GM18870 (cell line): ENCODE results near the gene RFC2.

ENCODE experiments used
- ATAC-seq: cut with Tn5 transposase; IDR thresholded peaks from one replicate; pipeline ENCODE4 v1.9.1; 2021; ENCODE audit warnings: moderate library complexity; ENCODE audit not compliant: unreplicated experiment

The RFC2 gene

DNA sequence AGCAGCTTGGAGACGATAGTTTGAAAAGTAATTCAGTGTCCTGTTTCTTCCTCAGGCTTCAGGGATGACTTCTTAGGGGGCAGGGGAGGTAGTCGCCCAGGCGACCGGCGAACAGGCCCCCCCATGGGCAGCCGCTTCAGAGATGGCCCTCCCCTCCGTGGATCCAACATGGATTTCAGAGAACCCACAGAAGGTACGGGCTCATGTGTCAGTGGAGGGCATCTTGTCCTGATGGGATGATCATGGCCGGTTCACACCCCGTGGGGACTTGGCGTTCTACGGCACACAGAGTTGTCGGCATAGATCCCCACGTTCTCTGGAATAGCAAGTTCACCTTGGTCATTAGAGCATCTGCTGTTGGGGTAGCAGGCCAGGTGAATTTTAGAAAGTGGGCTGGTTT, 59.5 kb downstream of the RFC2 start:
- ATAC-seq = no peak

DNA sequence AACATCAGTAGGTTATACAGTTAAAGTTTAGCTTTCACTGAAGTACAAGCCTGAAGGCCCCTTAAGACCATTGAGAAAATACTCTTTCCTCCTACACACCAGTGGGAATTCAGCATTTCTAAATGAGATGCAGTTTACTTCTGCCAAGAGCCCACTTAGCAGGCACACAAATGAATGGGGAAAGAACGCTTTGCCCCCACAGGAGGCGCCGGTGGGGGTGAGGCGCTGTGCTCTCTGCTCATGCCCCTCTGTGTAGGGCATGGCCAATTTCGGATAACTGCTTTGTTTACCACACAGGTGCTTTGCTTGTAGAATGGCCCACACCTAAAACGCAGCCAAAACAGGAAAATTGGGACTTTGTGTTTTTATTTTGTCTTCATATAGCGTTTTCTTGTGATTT, 60.3 kb downstream of the RFC2 start:
- ATAC-seq = no peak

DNA sequence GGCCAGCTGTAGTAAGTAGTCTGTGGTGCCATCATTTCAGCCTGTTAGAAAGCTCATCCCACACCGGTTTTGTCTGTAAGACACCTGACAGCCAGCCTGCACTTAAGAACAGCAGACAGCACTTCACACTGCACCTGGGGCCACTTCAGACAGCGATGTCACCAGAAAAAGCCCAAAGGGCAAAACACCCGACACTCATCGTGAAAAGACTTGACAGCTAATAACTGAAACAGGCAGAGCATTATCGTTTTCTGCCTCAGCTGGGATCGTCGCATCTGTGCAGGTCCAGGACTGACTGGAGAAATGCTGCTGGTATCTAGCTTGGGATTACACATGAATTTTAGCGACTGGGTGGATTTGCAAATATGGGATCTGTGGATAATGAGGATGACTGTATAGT, 61.1 kb downstream of the RFC2 start:
- ATAC-seq = no peak

DNA sequence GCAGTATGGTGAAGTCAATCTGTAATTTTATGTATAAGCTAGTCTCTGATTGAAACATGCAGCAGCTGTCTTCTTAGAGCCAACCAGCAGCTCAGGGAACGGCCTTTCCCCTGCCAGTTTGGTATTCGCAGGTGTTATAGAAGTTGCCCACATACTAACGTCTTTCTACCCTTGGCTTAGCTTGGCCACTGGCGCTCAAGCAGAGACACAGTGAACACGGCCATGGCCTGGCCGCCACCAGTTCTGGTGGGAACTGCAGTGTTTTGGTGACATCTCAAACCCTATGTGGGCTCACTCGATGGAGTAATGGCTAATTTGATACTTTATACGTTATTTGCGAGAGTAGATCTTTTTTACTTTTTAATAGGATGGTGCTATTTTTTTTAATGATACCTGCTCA, 63.0 kb downstream of the RFC2 start:
- ATAC-seq = no peak

DNA sequence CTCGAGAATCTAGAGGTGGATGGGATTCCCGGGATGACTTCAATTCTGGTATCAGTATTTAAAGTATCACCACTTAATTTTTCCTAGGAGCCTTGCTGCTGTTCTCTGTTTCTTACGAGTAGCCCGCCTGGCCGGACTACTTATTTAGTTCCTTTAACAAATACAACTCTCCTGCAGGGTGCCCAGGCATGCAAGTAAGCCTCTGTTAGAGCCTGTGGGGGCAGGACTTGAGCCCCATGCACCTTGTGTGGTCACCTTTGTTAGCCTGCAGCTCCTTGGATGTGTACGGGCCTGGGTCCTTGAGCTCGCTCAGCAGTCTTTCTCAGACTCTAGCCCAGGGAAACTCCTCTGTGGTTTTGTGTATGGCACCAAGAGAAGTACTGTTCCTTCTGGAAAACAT, 63.9 kb downstream of the RFC2 start:
- no peak for ATAC-seq

DNA sequence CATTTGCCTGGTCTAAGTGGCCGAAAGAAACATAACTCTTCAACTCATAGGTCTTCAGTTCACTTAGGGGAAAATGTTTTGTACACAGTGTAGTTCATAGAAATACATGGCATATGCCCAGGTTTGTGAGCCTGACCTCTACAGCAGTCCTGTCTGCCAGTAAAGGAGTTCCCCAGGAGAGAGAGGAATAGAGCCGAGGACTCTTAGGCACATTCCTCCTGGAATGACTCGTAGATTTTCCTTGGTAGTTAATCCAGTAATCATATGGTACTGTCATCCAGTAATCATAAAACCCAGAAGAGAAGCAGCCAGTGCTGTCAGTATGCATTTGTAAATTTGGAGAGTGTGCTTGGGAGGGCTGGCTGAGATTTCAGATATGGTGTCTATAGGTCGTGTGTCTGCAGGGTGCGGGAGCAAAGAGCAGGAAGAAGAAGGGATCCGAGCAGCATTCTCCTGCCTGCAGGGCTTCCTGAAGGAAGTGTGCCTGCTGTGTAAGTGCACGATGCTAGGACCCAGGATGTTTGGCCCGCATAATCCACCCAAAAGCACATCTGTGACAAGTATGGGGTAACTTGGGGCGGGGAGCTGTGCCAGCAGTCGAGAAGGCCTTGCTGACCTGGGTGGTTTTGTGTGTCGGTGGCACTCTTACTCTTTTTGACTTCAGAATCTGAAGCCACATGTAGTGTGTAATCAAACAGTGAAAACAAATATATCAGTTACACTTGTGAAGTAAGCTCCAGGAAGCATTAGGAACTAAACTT, 66.1 kb downstream of the RFC2 start:
- ATAC-seq = no peak

DNA sequence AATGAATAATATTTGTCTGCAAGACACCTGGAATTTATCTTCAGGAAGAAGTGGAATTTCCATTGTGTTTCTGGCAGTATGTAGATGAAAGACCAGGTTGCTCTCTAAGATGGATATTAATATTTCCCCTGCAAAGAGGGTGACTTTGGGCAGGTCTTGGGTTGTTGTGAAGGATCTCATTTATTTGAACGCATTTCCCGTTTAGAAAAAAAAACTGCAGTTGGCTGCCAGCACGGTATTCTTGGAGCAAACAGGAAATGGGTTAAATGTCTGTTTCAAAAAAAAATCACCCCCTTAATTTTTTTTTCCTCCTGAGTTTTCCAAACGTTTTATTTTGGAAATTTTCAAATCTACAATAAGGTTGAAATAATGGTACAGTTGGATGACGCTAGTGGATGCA, 68.6 kb downstream of the RFC2 start:
- no peak for ATAC-seq

DNA sequence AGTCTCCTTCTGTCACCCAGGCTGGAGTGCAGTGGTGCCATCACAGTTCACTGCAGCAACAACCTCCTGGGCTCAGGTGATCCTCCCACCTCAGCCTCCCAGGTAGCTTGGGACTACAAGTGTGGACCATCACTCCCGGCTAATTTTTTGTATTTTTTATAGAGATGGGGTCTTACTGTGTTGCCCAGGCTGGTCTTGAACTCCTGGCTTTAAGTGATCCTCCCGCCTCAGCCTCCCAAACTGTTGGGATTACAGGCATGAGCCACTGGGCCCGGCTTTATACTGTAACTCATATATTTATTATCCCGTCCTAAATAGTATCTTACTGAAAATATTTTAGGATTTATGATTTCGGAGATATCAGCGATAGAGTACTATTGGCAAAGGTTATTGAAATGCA, 69.2 kb downstream of the RFC2 start:
- no peak for ATAC-seq

DNA sequence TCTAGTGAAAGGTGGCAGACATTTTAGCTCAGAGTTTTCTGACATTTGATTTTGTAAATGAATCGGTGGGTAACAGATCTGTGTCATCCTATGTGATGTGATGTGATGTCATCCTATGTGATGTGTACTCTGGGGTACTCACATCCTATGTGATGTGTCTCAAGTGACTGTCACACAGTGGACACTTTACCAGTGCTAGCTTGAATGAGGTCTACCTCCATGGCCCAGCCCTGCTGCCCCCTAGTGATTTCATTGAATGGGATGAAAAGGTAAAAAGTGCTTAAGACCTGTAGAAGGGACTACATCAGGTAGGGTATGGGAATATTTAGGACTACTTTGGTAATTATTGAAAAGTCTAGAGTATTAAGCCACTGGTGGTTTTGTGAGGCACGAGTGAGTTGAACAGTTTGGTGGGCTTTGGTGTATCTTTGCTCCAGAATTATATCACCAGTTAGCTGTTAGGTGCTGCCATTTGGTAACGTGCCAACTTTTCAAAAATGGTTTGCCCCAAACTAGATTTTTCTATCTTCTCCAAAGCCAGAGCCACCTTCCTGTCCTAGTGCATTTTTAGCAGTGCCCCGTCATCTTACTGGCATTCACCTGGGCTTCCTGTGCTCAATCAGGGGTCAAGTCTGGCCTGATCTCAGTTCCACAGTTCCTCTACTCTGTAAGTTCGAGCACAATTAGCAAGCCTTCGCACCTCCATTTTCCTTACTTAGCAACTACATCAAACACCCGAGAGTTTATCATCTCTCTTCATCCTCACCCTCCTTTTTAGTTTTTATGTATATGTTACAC, 70.3 kb downstream of the RFC2 start:
- no peak for ATAC-seq

DNA sequence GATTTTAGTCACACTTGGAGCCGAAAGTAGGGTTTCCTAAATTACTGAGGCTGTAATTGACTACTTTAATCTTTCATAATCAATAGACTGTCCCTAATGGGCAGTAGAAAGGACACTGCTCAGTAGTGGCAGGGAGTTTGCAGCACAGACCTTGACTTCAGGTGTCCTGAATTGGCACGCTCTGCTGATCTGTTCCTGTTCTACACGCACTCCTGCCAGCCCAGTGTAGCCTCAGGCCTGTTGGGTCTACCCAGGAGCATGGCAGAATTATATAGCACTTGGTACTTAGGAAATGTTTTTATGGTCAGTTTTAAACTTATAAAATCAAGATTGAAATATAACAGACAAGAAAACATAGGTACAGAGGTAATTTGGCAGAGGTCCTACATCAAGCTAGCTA, 71.1 kb downstream of the RFC2 start:
- no peak for ATAC-seq

DNA sequence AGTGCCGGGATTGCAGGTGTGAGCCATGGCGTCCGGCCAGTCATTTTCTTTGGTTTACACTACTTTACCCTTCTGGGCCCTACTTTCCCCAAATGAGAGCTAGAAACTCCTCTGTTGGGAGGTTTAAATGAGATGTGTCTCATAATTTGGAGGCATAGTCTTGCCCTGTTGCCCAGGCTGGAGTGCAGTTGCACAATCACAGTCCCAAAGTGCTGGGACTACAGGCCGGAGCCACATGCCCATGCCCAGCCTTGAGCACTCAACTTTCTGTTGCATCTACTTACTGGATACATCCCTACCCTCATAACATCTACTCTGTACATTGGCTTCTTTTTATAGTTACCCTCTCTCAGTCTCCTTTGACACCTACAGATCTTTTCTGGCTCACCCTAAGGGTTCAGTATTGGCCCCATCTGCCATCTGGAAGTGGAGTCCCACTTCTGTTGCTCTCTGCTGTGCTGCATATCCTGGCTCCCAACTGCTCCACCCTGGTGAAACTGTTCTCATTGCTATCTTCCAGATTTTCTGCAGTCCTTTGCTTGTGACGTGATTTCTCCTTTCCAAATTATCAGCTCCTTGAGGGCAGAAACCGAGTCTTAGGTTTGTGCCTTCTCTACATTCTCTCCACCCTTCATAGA, 71.6 kb downstream of the RFC2 start:
- ATAC-seq = no peak

DNA sequence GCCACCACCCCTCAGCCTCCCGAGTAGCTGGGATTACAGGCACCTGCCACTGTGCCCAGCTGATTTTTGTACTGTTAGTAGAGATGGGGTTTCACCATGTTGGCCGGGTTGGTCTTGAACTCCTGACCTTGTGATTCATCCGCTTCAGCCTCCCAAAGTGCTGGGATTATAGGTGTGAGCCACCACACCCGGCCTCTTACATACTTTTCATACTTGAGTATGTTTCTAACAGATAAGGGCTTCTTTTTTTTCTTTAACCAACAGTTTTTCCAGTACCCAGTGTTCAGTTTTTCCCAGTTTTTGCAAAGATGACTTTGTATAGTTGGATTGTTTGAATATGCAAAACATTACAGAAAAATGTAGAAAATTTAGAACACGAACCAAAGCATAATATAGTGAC, 72.4 kb downstream of the RFC2 start:
- no peak for ATAC-seq
